Neural cell (in vitro differentiated cells): Measurements from ENCODE around the gene NSMCE1.

Experiments
- EZH2 ChIP-seq: fragments of 200-600, 300-800 bp; shearing (Covaris generic), sonication (generic); IDR thresholded peaks from 2 replicates; pipeline ENCODE4 v1.6.1; 2014; ENCODE audit warnings: antibody characterized with exemption, low read length, borderline replicate concordance, mild to moderate bottlenecking; ENCODE audit not compliant: insufficient read depth, poor library complexity, severe bottlenecking
- POLR2AphosphoS5 ChIP-seq: IDR thresholded peaks from 2 replicates; pipeline ENCODE4 v1.6.1; 2012
- RAD21 ChIP-seq: fragments of 450-650 bp; conservative IDR thresholded peaks from 2 replicates; pipeline ENCODE4 v1.6.1; 2014; ENCODE audit warnings: antibody characterized with exemption, mild to moderate bottlenecking, moderate library complexity
- SMC3 ChIP-seq: fragments of 450-650 bp; conservative IDR thresholded peaks from 2 replicates; pipeline ENCODE4 v1.6.1; 2014; ENCODE audit warnings: antibody characterized with exemption, mild to moderate bottlenecking, moderate library complexity; ENCODE audit not compliant: poor library complexity
- TF ChIP-seq, protein P1 (sequence below): fragments of 450-650 bp; IDR thresholded peaks from 2 replicates; pipeline ENCODE4 v1.5.1; 2014; ENCODE audit warnings: antibody characterized with exemption, mild to moderate bottlenecking, moderate library complexity; ENCODE audit not compliant: poor library complexity, severe bottlenecking

DNA sequence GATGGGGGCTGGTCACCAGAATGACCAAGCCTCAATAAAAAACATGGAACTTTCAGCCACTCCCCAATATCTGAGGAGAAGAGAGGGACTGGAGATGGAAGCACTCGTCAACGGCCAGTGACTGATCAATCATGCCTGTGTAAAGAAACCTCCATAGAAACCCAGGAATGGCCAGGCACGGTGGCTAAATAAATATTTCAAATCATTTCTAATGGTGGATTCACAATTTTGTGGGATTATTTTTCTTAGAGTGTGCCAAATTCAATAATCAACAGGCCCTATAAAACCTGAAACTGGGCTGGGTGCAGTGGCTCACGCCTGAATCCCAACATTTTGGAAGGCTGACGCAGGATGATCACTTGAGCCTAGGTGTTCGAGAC, 16.4 kb downstream of the NSMCE1 start:
- TF ChIP-seq, protein P1, sequence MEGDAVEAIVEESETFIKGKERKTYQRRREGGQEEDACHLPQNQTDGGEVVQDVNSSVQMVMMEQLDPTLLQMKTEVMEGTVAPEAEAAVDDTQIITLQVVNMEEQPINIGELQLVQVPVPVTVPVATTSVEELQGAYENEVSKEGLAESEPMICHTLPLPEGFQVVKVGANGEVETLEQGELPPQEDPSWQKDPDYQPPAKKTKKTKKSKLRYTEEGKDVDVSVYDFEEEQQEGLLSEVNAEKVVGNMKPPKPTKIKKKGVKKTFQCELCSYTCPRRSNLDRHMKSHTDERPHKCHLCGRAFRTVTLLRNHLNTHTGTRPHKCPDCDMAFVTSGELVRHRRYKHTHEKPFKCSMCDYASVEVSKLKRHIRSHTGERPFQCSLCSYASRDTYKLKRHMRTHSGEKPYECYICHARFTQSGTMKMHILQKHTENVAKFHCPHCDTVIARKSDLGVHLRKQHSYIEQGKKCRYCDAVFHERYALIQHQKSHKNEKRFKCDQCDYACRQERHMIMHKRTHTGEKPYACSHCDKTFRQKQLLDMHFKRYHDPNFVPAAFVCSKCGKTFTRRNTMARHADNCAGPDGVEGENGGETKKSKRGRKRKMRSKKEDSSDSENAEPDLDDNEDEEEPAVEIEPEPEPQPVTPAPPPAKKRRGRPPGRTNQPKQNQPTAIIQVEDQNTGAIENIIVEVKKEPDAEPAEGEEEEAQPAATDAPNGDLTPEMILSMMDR: no peak
- TF ChIP-seq RAD21 (no peak), SMC3 (no peak), POLR2AphosphoS5 (no peak), EZH2 (no peak)
